ENCODE data around the gene TLCD3B.
"Not testable (repeated sequence)": the region's sequence is repeated elsewhere in the genome, so short reads cannot be mapped to it uniquely, and the experiment has no call there.

TLCD3B gene

DNA sequence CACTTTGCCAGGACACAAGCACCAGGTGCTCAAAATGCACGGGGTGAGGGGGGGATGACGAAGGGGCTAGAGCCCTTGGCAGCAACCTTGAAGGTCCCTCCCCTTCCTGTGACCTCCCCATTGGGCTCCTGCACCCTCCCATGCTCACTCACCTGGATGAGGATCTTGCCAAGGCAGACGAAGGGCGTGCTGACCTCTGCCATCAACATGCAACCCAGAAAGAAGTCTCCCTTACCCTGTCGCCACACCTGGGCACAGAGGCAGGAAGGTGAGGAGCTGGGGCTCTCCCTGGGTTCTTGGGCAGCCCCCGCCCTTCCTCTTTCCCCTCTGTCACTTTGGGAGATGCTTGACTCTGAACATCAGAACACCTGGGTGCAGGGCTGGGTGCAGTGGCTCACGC, 5.5 kb downstream of the TLCD3B start:
- DNase-seq: no peak

DNA sequence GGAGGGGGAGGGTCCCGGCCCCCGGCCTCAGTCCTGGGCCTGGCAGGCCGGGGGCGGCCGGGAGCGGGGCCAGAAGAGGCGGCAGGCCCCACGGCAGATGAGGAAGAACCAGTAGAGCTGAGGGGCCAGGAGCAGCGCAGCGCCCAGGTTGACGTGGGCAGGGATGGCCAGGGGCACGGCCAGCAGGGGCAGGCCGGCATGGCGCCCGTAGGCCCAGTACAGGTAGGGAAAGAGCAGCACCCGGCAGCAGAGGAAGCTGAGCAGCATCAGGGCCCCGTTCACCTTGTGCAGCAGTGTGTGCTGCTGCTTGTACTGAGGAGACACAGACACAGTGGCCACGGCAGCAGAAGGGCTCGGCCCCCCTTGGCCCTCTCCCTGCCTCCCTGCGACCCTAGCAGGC, 5.9 kb downstream of the TLCD3B start:
- no peak for DNase-seq

DNA sequence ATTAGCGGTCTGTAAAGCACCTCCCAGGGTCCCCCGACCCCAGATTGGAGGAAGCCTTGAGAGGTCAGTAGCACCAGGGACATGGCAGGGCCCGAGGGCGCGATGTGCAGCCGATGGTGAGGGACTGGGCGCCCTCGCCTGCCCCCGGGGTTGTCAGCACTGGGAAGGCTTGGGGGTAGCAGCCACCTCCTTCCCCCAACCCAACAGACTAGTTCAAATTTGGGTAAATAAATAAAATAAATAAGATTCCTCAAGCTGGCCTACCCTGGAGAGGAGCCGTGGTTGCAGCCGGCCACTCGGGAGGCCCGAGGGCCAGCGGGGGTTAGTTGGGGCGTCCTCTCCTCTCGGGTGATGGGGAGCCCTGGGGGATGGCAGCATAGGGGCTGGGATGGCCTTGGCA, 6.6 kb downstream of the TLCD3B start:
- DNase-seq: no peak

DNA sequence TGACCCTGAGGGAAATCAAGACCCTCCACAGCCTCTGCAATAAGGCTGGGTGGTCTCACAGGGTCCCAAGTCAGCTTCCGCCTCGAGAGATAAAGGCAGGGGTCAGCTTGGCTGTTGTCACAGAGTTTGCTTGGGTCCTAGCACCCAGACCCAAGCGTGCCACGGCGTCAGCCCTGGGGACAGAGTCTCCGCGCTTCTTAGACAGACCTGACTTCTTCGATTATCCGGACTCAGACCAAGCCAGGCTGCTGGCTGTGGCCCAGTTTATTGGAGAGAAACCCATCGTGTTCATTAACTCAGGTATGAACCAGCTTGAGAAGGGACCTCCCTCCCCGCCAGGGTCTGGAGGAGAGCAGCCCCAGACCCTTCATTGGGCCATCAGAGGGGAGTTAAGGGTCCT, 7.5 kb downstream of the TLCD3B start:
- no peak for DNase-seq

DNA sequence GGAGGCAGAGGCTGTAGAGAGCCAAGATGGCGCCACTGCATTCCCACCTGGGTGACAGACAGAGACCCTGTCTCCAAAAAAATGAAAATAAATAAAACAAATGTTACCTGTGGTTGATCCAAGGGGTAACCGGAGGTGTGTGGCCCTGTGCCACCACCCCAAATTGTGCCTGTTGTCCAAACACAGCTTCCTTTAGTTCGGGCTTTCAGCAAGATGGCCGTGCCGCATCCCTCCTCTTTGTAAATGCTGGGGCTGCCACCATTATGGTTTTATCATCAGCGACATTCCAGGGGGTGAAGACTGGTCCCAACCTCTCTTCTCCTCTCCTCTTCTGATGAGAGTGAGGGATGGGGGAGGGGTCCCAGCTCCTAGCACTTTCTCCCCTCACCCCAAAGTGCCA, 8.2 kb downstream of the TLCD3B start, which contains the start of gene C16orf92:
Gene C16orf92, plus strand, starts transcription at position 312 of the 400 bp plus-strand sequence. CDS start 143 bp downstream, outside the sequence.
- no peak for DNase-seq

DNA sequence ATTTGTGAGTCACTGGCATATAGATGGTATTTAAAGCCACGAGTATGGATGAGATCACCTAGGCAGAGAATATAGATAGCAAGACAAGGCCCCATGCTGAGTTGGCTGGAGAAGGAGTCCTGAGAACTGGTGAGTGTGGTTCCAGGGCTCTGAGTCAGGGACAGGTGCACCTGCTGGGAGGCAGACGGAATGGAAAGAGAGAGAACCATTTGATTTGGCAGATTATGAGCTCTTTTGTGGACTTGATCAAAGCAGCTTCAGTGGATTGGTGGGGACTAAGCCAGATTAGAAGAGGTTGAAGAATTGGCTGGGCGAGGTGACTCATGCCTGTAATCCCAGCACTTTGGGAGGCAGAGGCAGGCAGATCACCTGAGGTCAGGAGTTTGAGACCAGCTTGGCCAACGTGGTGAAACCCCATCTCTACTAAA, 12.3 kb downstream of the TLCD3B start:
- no peak for DNase-seq

DNA sequence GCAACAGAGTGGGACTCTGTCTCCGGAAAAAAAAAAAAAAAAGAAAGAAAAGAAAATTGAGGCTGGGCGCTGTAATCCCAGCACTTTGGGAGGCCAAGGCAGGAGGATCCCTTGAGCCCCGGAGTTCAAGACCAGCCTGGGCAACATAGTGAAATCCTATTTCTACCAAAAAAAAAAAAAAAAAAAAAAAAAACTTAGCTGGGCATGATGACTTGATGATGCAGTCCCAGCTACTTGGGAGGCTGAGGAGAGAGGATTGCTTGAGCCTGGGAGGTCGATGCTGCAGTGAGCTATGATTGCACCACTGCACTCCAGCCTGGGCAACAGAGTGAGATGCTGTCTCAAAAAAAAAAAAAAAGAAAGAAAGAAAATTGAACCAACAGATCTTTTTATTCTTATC, 13.1 kb downstream of the TLCD3B start:
- DNase-seq: not testable (repeated sequence)

DNA sequence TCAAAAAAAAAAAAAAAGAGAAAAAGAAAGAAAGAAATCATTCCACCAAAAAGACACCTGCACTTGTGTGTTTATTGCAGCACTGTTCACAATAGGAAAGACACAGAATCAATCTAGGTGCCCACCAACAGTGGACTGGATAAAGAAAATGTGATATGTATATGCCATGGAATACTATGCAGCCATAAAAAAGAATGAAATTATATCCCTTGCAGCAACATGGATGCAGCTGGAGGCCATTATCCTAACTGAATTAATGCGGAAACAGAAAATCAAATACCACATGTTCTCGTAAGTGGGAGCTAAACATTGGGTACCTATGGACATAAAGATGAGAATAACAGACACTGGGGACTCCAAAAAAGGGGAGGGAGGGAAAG, 13.8 kb downstream of the TLCD3B start:
- no peak for DNase-seq

DNA sequence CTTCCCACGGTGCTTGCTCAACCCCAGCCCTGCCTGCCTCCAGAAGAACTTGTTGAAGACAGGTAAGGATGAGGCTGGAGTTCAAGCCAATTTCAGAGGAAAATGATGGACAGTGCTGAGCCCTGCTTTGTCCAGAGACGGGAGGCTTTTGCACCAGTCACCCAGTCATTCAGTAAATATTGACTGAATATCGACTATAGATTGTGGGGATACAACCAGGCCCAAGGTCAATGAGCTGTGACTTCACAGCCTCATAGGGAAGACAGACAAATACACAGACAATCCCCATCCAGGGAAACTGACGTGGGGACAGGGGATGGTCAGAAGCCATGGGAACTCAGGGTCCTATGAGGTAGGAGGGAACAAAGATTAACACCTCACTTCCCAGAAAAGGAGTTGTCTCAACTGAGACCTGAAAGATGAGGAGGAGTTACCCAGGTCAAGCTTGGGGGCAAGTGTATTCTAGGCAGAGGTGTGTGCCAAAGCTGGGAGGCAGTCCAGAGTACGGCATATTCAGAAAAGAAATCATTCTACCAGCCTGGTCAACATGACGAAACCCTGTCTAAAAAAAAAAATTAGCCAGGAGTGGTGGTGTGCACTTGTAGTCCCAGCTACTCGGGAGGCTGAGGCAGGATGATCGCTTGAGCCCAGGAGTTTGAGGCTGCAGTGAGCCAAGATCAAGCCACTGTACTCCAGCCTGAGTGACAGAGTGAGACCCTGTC, 14.4 kb downstream of the TLCD3B start:
- DNase-seq: no peak

DNA sequence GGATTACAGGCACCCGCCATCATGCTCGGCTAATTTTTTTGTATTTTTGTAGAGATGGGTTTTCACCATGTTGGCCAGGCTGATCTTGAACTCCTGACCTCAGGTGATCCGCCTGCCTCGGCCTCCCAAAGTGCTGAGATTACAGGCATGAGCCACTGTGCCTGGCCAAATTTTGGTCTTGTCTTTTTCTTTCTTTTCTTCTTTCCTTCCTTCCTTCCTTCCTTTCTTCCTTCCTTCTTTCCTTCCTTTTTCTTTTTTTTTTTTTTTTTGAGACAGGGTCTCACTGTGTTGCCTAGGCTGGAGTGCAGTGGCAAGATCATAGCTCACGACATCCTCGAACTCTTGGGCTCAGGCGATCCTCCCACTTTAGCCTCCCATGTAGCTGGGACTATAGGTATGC, 15.6 kb downstream of the TLCD3B start:
- DNase-seq: not testable (repeated sequence)

DNA sequence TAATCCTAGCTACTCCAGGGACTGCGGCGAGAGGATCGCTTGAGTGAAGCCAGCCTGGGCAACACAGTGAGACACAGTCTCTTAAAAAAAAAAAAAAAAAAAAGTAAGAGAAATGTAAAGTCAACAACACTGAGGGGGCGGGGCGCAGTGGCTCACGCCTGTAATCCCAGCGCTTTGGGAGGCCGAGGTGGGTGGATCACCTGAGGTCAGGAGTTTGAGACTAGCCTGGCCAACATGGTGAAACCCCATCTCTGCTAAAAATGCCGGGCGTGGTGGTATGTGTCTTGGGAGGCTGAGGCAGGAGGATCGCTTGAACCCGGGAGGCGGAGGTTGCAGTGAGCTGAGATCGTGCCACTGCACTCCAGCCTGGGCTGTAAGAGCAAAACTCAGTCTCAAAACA, 18.5 kb downstream of the TLCD3B start:
- not testable (repeated sequence) for DNase-seq

DNA sequence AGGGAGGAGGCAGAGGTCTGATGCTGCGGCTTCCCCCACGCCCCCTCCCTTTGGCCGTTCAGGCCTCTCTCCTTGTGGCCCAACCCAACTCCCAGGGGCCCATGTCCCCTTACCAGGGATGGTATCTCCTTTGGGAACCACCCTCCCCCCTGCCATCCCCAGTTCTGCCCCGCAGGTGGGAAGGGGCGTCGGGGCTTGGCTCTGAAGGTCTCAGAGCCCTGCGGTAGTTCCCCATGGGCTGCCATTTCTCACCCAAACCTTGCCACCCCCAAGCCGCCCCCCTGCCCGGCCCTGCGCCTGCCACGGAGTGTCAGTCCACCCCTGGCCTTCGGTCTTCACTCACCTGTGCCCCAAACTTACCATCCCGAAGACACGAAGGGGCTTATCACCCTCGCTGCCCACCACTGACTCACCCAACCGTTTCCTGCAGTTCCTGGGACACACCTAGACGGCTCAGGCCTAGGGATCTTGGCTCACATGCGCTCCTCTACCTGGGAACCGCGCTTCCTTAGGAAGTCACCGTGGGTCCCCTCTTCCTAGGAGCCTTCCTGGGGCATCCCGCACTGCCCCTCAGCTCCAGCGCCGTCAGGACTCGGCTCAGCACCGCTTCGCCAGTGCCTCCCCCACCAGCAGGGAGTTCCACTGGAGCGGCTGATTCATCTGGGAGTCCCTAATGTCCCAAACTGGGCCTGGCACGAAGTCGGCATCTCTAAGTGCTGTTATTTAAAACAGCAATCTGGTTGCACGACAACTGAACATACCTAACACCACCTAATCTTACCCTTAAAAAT, 19.2 kb downstream of the TLCD3B start:
- peak in 1 of 2 experiments; percentile 43 for DNase-seq

DNA sequence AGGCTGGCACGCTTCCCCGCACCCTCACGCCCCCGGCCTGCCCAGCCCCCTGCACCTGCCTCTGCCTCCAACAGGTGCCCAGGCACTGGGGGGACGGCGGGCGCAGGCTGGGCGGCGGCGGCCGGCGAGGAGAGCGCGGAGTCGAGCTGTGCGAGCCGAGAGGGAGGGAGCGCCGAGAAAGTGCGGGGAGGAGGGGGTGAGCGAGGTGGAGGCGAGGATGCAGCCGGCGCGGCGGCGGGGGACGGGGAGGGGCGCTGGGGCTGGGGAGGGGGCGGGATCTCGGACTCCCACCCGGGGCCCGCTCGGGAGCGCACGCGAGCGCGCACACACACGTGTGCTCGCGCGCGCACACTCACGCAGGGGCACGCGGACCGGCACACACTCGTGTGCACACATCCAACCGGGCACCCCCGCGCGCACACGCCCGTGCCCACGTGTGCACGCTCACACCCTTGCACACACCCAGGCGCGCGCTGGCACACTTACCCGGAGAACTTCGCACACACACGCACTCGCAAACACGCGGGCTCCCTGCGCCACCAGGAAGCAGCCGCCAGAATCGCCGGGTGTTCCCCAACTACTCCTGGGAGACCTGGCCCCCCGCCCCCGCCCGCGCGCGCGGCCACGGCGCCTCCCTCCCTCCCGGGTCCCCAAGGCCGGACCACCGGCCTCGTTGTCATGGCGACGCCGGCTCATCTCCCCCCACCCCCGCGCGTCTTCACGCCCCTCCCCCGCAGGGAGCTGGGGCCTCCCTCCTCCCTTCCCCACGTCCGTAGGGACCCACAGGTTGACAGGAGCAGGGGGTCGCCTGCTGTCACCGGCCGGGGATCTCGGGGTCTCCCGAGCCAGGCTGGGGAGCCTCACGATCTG, 20.0 kb downstream of the TLCD3B start, which contains the start of gene DOC2A:
Gene DOC2A, minus strand, starts transcription at position 184 of the 870 bp plus-strand sequence. CDS start 805 bp downstream, outside the sequence.
- DNase-seq: peak; percentile 19 to 81

DNA sequence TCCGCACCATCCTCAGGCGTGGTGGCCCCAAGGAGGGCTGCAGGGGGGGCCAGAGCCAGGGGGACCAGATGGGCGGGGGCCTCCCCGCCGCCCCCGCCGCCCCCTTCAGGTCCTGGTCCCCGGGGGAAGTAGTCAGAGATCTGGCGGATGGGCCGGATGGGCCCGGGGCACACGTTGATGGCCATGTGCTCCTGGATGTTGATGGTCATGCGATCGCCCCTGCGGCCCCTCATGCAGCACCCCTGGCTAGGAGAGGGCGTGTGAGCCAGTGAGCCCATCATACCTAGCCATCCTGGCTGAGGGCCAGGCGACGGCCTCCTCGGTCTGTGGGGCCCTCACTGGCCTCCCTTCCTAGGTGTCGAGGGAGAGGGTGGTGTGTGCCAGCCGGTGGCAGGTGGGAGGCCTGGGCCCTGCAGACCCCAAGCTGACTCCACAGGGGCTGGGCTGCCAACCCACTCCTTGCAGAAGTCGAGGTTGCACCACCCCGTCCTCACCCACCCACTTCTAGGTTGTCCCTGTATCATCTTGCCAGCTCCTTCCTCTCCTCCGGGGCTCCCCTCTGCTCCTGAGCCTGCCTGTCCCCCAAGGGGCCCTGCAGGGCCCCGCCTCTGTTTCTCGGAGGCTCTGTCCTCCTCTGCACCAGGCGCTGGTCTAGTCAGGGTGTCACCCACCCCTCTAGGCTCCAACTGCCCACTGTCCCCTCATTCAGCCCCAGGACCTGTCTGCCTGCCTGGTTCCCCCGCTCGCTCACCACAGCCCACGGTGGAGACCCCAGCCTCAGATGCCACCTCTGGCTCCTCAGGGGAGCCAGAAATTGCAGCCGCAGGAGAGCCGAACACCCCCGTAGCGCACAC, 20.9 kb downstream of the TLCD3B start:
- DNase-seq: peak in 1 of 2 experiments; percentile 41

DNA sequence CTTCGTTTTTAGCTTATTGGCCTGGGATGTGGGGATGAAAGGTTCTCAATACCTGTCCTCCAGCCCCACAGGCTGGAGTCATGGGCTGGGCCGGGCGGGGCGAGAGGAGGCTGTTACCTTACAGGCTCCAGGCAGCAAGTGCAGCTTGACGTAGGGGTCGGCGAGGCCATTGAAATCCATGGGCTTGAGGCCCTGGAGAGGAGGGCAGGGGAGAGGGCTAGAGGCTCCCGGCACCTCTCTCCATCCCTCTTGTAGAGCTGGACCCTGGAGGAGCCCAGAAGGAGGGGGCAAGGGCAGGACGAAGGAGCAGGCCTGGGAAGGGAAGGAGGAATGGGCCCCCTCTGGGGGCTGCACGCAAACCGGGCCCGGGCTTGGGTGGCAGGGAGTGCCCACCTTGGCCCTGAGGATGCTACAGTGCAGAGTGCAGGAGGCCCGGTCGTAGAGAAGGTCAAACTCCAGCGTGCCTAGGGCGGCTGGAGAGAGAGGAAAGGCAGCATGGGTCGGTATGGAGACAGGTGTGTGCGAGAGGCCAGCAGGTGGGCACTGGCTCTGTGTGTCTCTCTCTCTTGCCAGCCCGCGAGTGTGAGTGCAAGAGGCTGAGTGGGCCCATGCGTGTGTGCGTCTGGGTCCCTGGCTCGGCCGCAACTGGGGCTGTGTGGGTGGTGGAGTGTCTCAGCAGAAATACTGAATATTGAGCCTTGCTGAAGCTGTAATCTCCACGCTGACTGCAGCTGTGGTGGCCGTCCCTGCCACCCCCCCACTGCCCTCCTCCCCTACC, 21.8 kb downstream of the TLCD3B start:
- DNase-seq: no peak

DNA sequence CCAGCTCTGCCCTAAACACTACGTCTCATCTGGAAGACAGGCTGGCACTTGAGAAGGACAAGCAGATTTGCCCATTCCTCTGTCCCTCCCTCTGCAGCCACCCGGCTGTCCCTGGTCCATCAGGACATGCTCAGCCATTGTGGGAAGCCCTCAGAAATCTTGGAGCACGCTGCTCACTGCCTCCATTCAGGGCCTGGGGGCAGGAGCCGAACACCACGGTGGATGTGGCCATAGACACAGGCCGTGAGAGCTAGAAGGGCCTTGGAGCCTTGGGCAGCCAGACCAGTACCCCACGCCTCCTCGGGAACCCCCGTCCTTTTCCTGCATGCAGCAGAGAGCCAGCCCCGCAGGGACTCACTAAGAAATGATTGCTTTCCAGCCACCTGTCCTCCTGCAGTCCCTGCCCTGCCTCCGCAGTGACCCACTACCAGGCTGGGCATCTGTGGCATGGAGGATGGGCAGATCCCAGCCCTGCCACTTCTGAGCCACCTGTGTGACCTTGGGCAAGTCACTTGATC, 23.6 kb downstream of the TLCD3B start:
- DNase-seq: no peak

DNA sequence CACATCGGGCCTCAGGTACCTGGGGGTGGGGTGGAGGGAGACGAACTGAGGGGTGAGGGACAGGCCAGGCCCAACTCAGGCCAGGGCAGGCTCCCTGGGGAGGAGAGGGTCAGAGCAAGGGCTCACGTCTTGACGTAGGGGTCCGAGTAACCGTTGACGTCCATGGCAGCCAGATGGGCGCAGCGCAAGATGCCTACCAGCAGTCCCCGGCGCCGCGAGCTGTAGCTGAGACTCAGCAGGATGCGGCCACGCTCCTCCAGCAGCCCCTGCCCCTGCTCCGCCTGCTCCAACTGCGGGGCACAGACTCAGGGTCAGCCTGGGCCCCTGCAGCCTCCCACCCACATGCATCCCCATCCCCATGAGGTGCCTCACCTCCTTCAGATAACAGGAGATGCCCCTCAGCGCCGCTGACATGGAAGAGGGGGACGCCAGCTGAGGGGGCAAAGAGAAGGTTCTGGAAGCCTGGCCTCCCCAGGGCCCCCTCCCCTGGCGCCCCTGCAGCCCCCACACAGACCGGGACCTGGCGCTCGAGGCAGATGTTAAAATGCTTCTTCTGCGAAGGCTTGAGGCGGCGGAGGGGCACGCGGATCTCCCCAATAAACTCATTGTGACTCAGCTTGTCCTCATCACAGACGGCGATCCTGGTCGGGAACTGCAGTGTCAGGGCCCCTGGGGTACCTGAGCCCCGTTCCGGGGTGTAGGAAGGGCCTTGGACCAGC, 24.3 kb downstream of the TLCD3B start:
- DNase-seq: no peak

DNA sequence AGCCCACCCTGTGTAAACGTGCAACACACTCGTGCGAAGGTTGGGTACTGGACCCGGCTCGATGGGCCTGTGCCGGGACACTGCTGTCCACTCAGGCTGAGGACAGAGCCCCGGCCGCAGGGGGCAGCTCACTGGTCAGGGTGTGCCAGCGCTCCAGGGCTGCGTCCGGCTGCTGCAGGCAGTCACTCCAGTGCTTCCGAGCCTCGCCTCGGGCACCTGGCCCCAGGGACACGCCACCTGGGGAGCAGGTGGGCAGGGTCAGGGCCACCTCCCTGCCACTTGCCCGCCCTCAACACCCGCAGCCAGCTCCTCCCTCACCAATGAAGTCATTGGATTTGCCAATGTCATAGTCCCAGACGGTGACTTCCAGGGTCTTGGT, 25.0 kb downstream of the TLCD3B start:
- DNase-seq: no peak

DNA sequence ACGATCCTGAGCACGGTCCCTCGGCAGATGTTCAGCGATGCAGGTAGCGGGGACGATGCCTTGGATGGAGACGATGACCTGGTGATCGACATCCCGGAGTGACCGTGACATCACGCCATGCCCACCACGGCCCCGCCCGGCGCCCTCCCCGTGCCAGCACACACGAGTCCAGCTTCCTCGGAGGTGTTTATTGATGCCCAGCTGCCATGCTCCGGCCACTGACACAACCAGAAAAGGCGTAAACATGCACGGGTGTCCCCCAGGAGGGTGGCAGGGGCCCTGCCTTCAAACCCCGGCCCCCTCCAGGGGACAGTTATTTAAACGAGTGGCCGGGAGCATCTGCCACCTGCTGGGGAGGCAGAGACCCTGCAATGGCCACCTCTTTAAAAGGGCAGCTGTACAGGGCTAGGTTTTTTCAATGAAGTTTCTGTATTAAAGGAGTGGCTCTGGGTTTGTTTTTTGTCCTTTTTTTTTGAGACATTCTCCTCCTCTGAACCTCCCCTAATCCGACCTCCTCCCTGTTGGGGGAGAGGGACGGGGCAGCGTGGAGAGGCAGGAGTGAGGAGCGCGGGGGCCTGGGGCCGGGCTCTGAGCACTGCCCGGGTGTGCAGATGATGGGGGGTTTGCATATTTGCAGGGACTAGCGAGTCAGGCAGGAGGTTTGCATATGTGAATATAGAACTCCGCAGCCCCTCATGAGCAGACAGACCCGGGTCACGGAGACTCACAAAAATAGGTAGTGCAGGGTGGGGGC, 25.6 kb downstream of the TLCD3B start:
- peak; percentile 28 to 82 for DNase-seq

DNA sequence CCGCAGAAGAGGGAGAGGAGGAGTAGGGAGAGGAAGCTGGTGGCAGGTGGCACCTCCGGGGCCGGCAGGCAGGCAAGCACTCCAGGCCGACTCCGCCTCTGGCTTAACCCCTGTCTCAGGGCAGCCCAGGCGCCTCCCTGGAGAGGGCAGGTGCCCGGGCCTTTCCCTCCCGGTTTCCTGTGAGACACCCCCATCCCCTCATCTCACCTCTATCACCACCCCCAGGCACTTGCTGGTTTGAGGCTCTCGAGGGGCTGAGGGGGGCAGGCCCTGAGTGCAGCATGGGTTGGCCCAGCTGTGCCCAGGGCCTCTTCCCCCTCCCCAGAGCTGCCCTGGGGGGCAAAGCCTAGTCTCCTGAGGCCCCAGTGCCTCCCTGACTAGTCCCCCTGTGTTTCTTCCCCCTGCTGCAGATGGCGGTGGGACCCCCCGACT, 26.2 kb downstream of the TLCD3B start:
- DNase-seq: peak; percentile 40 to 84
